Mammary epithelial cell (primary cell): Measurements from ENCODE around the gene ZNF605.

Experiments used
- CTCF ChIP-seq, 2 donors: IDR thresholded peaks in 1 of 2; conservative IDR thresholded peaks in 1 of 2; 2 replicates each; pipeline ENCODE4 v1.5.1; 2011 to 2012; ENCODE audit warnings: inconsistent platforms in 2 of 2, low read length in 2 of 2, mild to moderate bottlenecking in 2 of 2, control low read depth in 1 of 2, low read depth in 1 of 2; ENCODE audit not compliant: insufficient read depth in 1 of 2; ENCODE audit errors: extremely low read depth in 1 of 2
- EZH2 ChIP-seq: IDR thresholded peaks from 2 replicates; pipeline ENCODE4 v1.6.1; 2012; ENCODE audit warnings: low read length, inconsistent platforms, borderline replicate concordance

GRCh38 chr12:132950844-132951535 is 5.1 kb downstream of the ZNF605 start:
- TF ChIP-seq CTCF (conservative IDR thresholded peaks at IDR 0.05 in 1 of 2, IDR thresholded peaks at IDR 0.05 in 1 of 2; ENCODE audit: extremely low read depth in 1 of 2, insufficient read depth in 1 of 2, low read depth in 1 of 2, low read length in 2 of 2) (no peak), EZH2 (no peak)
